GM20000 (cell line): Measurements from ENCODE around the gene SLC23A2.

Experiments used
- DNase-seq: peaks from one replicate; pipeline ENCODE4 v3.0.0; 2012; ENCODE audit warnings: low spot score
- CTCF ChIP-seq: IDR thresholded peaks from 2 replicates; pipeline ENCODE4 v1.5.1; 2012; ENCODE audit warnings: mild to moderate bottlenecking, control low read depth; ENCODE audit errors: extremely low read depth, missing control alignments

The SLC23A2 gene

GRCh38 chr20:4887586-4887985 lies 113.7 kb downstream of the SLC23A2 start:
- no peak for TF ChIP-seq CTCF
- no peak for DNase-seq

- DNase-seq: no peak
These were observed 114.4 kb downstream of the SLC23A2 start for GRCh38 chr20:4886771-4887527.

DNA sequence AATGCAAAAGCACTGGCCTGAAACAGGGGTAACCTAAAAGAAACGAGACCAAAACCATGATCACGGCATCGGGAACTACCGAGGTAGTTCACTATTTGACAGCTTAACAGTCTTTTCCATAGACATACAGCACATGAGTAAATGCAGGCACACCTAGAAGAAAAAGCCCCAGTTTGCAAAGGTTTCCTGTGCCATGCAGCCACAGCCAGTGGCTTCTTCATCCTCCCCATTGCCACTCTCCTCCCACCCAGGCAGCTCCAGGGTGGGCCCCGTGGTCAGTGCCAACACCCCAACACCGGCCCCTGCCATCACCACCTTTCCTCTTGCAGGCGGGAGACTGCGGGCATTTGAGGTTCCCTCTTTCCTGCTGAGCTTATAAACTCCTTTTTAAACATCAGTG lies 115.4 kb downstream of the SLC23A2 start:
- TF ChIP-seq CTCF: no peak
- DNase-seq: no peak

More at GRCh38 chr20:4886771-4887527, 114.4 kb downstream of the SLC23A2 start:
- TF ChIP-seq CTCF: no peak

DNA sequence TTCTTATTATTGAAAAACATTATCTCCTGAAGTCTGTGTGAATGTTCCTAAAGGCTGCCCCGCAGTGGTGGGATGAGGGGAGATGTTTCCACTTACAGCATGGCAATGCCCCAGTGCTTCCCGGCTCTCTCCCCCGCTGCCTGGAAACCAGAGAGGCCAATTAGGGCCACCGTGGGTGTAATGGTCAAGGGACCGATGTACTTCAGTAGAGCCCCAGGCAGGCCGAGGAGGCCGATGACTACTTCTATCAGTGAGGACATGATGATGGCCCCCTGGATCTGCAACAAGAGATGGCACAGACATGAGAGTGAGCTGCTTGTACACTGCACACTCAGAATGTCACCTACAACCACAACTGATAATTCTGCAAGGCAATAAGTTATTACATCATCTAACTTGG lies 117.8 kb downstream of the SLC23A2 start:
- no peak for DNase-seq
- no peak for TF ChIP-seq CTCF

DNA sequence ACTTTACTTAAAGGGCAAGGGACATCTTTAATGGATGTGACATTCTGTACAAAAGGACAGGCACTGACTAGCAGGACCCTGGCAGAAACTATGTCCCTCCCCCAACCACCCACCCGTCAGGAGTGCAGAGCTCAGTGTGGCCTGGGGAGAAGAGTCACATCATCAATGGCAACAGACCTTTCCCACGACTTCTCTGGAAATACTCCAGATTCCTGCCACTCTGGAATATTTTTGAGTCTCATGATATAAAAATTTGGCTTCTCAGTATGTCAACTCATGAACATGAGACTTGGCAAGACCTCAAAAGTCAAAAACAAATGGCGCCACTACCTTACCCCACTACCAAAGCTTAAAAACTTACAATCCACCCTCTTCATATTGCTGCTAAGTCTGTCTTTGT lies 118.3 kb downstream of the SLC23A2 start:
- no peak for DNase-seq

GRCh38 chr20:4881006-4881730 lies 120.1 kb downstream of the SLC23A2 start:
- DNase-seq: no peak

More for the DNA sequence above, 118.3 kb downstream of the SLC23A2 start:
- TF ChIP-seq CTCF: no peak

More at GRCh38 chr20:4881006-4881730, 120.1 kb downstream of the SLC23A2 start:
- TF ChIP-seq CTCF: no peak
